Activated naive CD8-positive, alpha-beta T cell treated with anti-CD3 and anti-CD28 coated beads, Interleukin-2, amount 10 ng/mL, durations not matched to agents 7 days and 5 days (primary cell): ENCODE measurements around the gene POLD1. TPM values are rescaled to one million over a fixed set of nuclear protein-coding genes. Genes with fewer than 3 reads are reported as not detected.

Experiments used
- ATAC-seq: fragments of 150-1000 bp; cut with Tn5 transposase; one replicate; pipeline ENCODE4 v1.10.0; 2021; ENCODE audit warnings: low read depth, moderate library complexity
- POLR2A ChIA-PET: fragments of 350-600 bp; sonication (Branson Sonifier 250); formaldehyde crosslinking; loops from one replicate; lab custom pipeline; 2021; ENCODE audit warnings: antibody characterized with exemption; lab: Charles Lee
- DNase-seq: peaks from one replicate; pipeline ENCODE4 v3.0.0; 2021
- H3K27ac Mint-ChIP-seq: one replicate; pipeline ENCODE4 v1.8.0; 2022; ENCODE audit warnings: mild to moderate bottlenecking, mixed read lengths
- H3K27me3 Mint-ChIP-seq: one replicate; pipeline ENCODE4 v1.8.0; 2022; ENCODE audit warnings: mild to moderate bottlenecking, moderate library complexity, mixed read lengths
- H3K36me3 Mint-ChIP-seq: one replicate; pipeline ENCODE4 v1.8.0; 2021; ENCODE audit warnings: mild to moderate bottlenecking, mixed read lengths
- H3K4me1 Mint-ChIP-seq: one replicate; pipeline ENCODE4 v1.8.0; 2021; ENCODE audit warnings: mixed read lengths
- H3K4me3 Mint-ChIP-seq: one replicate; pipeline ENCODE4 v1.8.0; 2022; ENCODE audit warnings: mild to moderate bottlenecking, moderate library complexity, mixed read lengths
- H3K9me3 Mint-ChIP-seq: one replicate; pipeline ENCODE4 v1.8.0; 2021; ENCODE audit warnings: mixed read lengths
- total RNA-seq, 2 experiments: library from RNA; stranded (reverse); gene quantifications; one replicate each; pipeline ENCODE4 v1.2.3, GENCODE V29; 2021

POLD1 gene
- total RNA-seq, 2 experiments from 2014 or later = 131 to 143 TPM

GRCh38 chr19:50406829-50407228, 22.7 kb downstream of the POLD1 start:
- no peak overlapping the region for H3K4me3 Mint-ChIP-seq
- DNase-seq (no peak), ATAC-seq (no peak)
- POLR2A ChIA-PET = interaction anchor here (0.6 kb wide), 1 partner anchor 104 kb away, joined by 4 read pairs; the partner anchor contains the start of gene JOSD2
- H3K36me3 Mint-ChIP-seq = peaks cover 21% of the 10 kb centered on the region
- no peaks in the 10 kb centered on the region for H3K27me3 Mint-ChIP-seq
- H3K27ac Mint-ChIP-seq = no peak overlapping the region
- no peaks in the 10 kb centered on the region for H3K4me1 Mint-ChIP-seq
- H3K9me3 Mint-ChIP-seq = no peaks in the 10 kb centered on the region

- H3K27ac Mint-ChIP-seq = no peak overlapping the region
- H3K27me3 Mint-ChIP-seq = no peaks in the 10 kb centered on the region
- H3K36me3 Mint-ChIP-seq = peaks cover 17% of the 10 kb centered on the region
- ATAC-seq (no peak), DNase-seq (no peak)
- no peaks in the 10 kb centered on the region for H3K4me1 Mint-ChIP-seq
- H3K4me3 Mint-ChIP-seq = no peak overlapping the region
- POLR2A ChIA-PET = no interaction called here
- H3K9me3 Mint-ChIP-seq = no peaks in the 10 kb centered on the region
Measured at GRCh38 chr19:50409347-50409746, 25.2 kb downstream of the POLD1 start.

DNA sequence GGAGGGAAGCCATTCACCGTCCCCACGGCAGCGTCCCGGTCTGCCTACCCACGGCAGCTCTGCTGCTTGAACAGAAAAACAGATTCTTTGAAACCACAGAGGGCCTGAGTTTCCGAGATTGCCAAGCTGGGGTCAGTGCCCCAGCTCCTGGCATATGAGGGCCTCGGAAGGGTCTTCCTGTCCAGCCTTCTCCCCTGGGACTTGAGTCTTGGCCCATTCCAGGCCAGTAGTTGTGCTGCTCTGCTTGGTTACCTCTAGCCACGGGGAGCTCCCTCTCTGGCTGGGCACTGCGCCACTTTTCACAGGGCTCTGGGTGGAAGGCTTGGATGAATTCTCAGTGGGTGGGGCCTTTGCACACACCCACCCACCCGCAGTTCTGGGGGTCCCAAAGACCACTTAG, 26.0 kb downstream of the POLD1 start:
- Mint-ChIP-seq H3K9me3 (no peaks in the 10 kb centered on the region), H3K27ac (no peak overlapping the region), H3K36me3 (peaks cover 17% of the 10 kb centered on the region), H3K4me3 (no peak overlapping the region), H3K4me1 (no peaks in the 10 kb centered on the region), H3K27me3 (no peaks in the 10 kb centered on the region)
- DNase-seq (no peak), ATAC-seq (no peak)
- POLR2A ChIA-PET = no interaction called here

- H3K4me3 Mint-ChIP-seq = no peak overlapping the region
- ATAC-seq = no peak
- POLR2A ChIA-PET = interaction anchor here (0.6 kb wide), 1 partner anchor 67 kb away, joined by 4 read pairs; no protein-coding TSS in a partner anchor
- no peaks in the 10 kb centered on the region for H3K9me3 Mint-ChIP-seq
- H3K36me3 Mint-ChIP-seq = peaks cover 10% of the 10 kb centered on the region
- H3K27me3 Mint-ChIP-seq = no peaks in the 10 kb centered on the region
- no peaks in the 10 kb centered on the region for H3K4me1 Mint-ChIP-seq
- no peak for DNase-seq
- no peak overlapping the region for H3K27ac Mint-ChIP-seq
Measured at GRCh38 chr19:50412419-50412818, 28.3 kb downstream of the POLD1 start.

GRCh38 chr19:50413096-50413495, 28.9 kb downstream of the POLD1 start:
- DNase-seq = no peak
- Mint-ChIP-seq H3K36me3 (peaks cover 10% of the 10 kb centered on the region), H3K9me3 (no peaks in the 10 kb centered on the region), H3K4me3 (no peak overlapping the region), H3K27me3 (no peaks in the 10 kb centered on the region), H3K4me1 (no peaks in the 10 kb centered on the region), H3K27ac (no peak overlapping the region)
- ATAC-seq = no peak
- POLR2A ChIA-PET = no interaction called here

GRCh38 chr19:50413531-50413930, 29.4 kb downstream of the POLD1 start:
- Mint-ChIP-seq H3K36me3 (peaks cover 10% of the 10 kb centered on the region), H3K4me3 (no peak overlapping the region), H3K4me1 (no peaks in the 10 kb centered on the region), H3K27ac (no peak overlapping the region), H3K27me3 (no peaks in the 10 kb centered on the region), H3K9me3 (no peaks in the 10 kb centered on the region)
- POLR2A ChIA-PET = no interaction called here
- DNase-seq = no peak
- no peak for ATAC-seq

GRCh38 chr19:50414864-50415660, 30.9 kb downstream of the POLD1 start:
- H3K4me1 Mint-ChIP-seq = peaks cover 9% of the 10 kb centered on the region
- no peaks in the 10 kb centered on the region for H3K9me3 Mint-ChIP-seq
- peaks cover 17% of the 10 kb centered on the region for H3K36me3 Mint-ChIP-seq
- no peak overlapping the region for H3K4me3 Mint-ChIP-seq
- H3K27ac Mint-ChIP-seq = peak overlapping the region; percentile 42
- H3K27me3 Mint-ChIP-seq = peaks cover 5% of the 10 kb centered on the region
- POLR2A ChIA-PET = interaction anchor here (0.6 to 0.7 kb wide), 4 partner anchors 31 to 58 kb away, joined by 3 to 4 read pairs (median 3); partner anchors contain the start of gene POLD1
- peak; percentile 59 for ATAC-seq
- DNase-seq = peak; percentile 81

DNA sequence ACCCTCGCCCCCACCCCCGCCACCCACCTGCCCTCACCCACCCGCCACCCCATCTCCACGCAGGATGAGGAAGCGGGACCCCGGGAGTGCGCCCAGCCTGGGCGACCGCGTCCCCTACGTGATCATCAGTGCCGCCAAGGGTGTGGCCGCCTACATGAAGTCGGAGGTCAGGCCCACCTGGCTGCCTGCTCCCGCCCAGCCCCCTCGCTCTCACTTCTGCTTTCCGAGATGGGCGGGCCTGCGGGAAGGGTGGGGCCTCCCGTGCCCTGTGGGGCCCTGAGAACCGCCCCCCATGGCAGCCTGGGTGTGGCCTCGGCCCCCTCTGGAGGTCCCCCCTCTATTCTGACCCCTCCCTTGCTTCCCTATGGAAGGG, 31.5 kb downstream of the POLD1 start:
- no peak for ATAC-seq
- H3K36me3 Mint-ChIP-seq = peaks cover 17% of the 10 kb centered on the region
- H3K27ac Mint-ChIP-seq = no peak overlapping the region
- DNase-seq = no peak
- no peaks in the 10 kb centered on the region for H3K9me3 Mint-ChIP-seq
- no peak overlapping the region for H3K4me3 Mint-ChIP-seq
- H3K4me1 Mint-ChIP-seq = peaks cover 11% of the 10 kb centered on the region
- peaks cover 8% of the 10 kb centered on the region for H3K27me3 Mint-ChIP-seq
- POLR2A ChIA-PET = interaction anchor here (0.6 to 0.7 kb wide), 2 partner anchors 32 to 47 kb away, joined by 3 read pairs; no protein-coding TSS in a partner anchor

DNA sequence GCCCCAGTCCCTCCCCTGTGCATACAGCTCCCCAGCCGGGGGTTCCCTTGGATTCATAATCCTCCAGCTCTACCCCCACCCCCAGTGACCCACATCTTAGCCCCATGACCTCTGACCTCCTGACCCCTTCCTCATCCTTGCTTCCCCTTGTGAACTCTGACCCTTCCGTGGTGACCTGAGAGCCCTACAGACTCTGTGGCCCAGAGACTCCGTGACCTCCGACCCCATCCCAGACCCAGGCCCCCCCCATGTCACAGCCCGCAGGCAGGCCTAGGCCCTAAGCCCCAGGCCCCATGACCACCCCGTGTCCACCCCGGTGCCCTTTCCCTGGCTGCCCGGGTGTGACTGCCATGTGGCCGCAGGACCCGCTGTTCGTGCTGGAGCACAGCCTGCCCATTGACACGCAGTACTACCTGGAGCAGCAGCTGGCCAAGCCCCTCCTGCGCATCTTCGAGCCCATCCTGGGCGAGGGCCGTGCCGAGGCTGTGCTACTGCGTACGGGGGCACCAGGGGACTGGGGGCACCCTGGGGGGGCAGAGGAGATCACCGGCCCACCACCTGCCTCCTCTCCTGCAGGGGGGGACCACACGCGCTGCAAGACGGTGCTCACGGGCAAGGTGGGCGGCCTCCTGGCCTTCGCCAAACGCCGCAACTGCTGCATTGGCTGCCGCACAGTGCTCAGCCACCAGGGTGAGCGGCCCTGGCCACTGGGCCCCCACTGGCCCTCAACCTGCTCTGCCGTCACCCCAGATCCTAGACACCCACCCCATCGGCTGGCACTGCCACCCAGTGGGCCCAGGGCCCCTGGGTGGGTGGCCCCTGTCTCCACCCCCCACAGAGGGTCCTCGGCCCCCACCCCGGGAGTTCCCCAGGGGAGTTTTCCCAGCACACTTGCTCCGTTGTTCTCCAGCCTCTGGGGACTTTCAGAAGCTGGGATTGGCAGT, 32.2 kb downstream of the POLD1 start:
- Mint-ChIP-seq H3K27me3 (peaks cover 8% of the 10 kb centered on the region), H3K4me1 (peaks cover 11% of the 10 kb centered on the region), H3K9me3 (no peaks in the 10 kb centered on the region), H3K27ac (no peak overlapping the region), H3K36me3 (peaks cover 15% of the 10 kb centered on the region), H3K4me3 (no peak overlapping the region)
- ATAC-seq (no peak), DNase-seq (no peak)
- POLR2A ChIA-PET = interaction anchor here (0.6 to 0.7 kb wide), 2 partner anchors 32 to 48 kb away, joined by 3 read pairs; no protein-coding TSS in a partner anchor

DNA sequence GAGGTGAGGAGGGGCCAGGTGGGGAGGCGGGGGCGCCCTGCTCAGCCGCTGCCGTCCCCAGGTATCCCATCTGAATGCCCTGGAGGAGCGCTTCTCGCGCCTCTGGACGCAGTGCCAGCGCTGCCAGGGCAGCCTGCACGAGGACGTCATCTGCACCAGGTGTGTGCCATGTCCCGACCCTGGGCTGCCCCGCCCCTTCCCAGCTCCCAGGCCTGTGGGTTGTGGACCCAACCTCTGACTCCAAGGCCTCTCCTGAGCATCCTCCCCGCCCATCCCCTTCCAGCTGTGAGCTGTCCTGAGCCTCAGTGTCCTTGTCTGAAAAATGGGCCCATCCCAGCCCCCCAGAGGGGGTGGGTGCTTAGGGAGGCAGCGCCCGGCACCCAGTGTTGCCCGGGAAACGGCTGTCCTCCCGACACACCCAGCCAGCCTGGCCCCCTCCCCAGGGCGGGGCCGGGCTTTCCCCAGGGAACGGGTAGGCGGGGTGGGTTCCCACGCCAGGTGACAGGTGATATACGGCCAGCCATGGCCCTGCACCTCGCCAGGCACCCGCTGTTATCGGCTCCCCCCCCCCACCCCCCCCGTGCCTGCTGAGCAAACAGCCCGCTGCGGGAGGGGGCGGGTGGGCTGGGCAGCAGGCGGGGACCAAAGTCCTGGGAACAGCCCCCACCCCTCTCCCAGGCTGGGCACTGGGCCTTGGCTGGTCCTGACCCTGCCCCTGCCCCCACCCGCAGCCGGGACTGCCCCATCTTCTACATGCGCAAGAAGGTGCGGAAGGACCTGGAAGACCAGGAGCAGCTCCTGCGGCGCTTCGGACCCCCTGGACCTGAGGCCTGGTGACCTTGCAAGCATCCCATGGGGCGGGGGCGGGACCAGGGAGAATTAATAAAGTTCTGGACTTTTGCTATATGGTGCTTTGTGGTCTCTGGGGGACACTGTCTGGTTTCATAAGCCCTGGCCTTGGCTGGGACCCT, 33.2 kb downstream of the POLD1 start:
- Mint-ChIP-seq H3K4me1 (peaks cover 11% of the 10 kb centered on the region), H3K27me3 (peaks cover 12% of the 10 kb centered on the region), H3K27ac (no peak overlapping the region), H3K9me3 (no peaks in the 10 kb centered on the region), H3K36me3 (peaks cover 9% of the 10 kb centered on the region), H3K4me3 (no peak overlapping the region)
- DNase-seq (no peak), ATAC-seq (no peak)
- POLR2A ChIA-PET = no interaction called here

GRCh38 chr19:50418176-50419021, 34.3 kb downstream of the POLD1 start, which contains the start of gene SPIB:
Gene SPIB (plus strand): TSS chr19:50418938. CDS start chr19:50418963, 25 bp downstream.
- Mint-ChIP-seq H3K27ac (peak within 1 kb of the TSS; percentile 22), H3K4me1 (peaks cover 11% of the 10 kb centered on the region), H3K9me3 (no peaks in the 10 kb centered on the region), H3K36me3 (peaks cover 9% of the 10 kb centered on the region), H3K27me3 (peaks cover 12% of the 10 kb centered on the region), H3K4me3 (no peak within 1 kb of the TSS)
- POLR2A ChIA-PET = no interaction called here
- DNase-seq (no peak), ATAC-seq (no peak)
